ENCODE results near the gene IGFBPL1.
"Not testable (repeated sequence)": the region's sequence is repeated elsewhere in the genome, so short reads cannot be mapped to it uniquely, and the experiment has no call there.

The IGFBPL1 gene

GRCh38 chr9:38431116-38431515 is 6.9 kb upstream of the IGFBPL1 start:
- no peak for DNase-seq (ENCODE audit: low read depth)

GRCh38 chr9:38428062-38428461 is 3.8 kb upstream of the IGFBPL1 start:
- DNase-seq (ENCODE audit: low read depth) = no peak

GRCh38 chr9:38424918-38425317 is 664 bp upstream of the IGFBPL1 start:
- no peak for DNase-seq (ENCODE audit: low read depth)

- no peak for DNase-seq (ENCODE audit: low read depth)
Observed at GRCh38 chr9:38423273-38423972, 831 bp downstream of the IGFBPL1 start.

DNA sequence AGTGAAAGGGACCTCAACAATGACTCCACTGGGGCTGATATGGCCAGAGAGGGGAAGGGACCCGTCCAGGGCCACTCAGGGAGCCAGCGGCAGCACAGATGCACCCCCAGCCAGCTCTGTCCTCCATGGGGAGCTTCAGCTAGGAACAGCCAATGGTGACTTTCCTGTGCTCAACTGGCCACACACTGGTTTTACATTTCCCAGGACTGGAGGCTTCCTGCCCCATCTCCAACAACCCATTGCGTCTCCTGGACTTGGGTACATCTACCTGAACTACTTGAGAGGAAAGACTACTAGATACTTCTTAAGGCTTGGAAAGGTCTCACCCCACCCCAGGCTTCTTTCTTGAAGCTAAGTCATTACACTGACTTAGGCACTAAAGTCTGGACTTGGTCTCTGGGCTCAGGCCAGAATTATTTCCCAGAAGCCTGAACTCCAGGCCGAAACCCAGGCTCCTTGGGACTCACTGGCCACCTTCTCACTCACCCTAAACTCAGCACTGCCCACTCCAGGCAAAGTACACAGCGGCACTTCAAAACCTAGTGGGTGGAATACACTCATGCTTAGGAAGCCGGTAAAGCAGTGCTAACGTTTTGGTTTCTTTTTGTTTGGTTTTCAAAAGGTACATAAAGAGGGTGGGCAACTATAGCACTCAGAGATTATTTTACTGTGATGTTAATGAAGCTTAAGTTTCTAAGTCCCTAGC is 1.5 kb downstream of the IGFBPL1 start:
- no peak for DNase-seq (ENCODE audit: low read depth)

DNA sequence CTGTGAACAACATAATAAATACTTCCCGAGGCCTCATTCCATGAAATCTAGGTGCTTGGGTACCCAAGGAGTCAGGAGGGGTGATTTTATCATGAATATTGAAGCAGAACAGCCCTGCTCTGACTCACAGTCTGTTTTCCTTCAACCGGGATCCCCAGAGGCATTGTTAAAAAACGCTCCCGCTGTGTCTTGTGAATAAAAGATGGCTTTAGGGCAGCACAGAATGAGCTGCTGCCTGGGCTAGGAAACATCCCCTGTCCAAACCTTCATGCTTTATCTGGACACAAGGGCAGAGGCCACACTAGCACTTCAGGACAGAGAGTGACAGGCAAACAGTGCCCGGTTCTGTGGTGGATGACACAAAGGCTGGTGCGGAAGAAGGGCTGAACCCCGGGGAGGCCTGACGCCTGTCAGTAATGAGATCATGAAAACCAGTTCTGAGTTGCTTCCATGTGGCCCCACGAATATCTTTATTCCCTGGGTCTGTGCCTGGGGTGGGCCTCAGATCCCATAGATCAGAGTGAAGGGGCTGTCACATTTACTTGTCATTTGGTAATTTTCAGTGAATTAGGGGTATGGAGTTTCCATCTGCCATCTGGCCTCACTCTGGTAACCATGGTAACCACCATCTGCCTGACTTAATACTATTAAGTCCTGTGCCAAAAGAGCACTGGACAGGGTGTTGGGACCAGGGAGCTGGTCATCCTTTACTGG is 2.6 kb downstream of the IGFBPL1 start:
- no peak for DNase-seq (ENCODE audit: low read depth)

DNA sequence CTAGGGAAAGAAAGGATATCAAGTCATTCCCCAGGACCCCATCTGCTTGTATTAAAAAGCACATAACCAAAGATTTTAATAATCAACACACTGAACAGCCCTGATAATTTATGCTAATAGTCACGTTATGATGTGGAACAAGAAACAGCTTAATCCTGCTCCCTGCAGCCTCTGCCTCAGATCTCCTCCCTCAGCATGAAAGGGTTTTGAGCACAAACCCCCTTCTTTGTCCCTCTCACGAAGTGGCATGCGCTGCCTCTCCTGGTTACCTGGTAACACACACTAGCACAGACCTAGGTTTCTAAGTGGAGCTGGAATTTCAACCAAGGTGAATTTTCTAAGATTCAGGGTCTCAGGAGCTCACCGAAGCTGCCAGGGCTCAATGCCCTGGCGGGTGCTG is 5.1 kb downstream of the IGFBPL1 start:
- DNase-seq (ENCODE audit: low read depth) = no peak

DNA sequence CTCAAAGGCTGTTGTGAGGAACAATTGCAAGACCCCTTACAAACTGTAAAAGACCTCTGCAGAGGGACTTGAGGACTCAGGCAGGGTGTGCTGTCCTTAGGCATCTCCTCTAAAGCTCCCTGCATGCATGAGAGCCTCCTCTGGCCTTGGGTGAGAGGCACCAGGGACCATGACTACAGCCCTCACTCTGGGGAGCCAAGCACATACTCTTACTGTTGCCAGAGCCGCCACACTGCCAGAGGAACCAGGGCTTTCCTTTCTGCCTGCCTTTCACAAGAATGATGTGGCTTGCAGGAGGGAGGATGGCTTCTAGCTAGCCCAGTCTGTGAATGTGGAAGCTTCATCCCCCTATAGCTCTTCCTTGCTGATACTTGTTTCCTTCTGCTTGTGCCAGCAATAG is 5.9 kb downstream of the IGFBPL1 start:
- no peak for DNase-seq (ENCODE audit: low read depth)

DNA sequence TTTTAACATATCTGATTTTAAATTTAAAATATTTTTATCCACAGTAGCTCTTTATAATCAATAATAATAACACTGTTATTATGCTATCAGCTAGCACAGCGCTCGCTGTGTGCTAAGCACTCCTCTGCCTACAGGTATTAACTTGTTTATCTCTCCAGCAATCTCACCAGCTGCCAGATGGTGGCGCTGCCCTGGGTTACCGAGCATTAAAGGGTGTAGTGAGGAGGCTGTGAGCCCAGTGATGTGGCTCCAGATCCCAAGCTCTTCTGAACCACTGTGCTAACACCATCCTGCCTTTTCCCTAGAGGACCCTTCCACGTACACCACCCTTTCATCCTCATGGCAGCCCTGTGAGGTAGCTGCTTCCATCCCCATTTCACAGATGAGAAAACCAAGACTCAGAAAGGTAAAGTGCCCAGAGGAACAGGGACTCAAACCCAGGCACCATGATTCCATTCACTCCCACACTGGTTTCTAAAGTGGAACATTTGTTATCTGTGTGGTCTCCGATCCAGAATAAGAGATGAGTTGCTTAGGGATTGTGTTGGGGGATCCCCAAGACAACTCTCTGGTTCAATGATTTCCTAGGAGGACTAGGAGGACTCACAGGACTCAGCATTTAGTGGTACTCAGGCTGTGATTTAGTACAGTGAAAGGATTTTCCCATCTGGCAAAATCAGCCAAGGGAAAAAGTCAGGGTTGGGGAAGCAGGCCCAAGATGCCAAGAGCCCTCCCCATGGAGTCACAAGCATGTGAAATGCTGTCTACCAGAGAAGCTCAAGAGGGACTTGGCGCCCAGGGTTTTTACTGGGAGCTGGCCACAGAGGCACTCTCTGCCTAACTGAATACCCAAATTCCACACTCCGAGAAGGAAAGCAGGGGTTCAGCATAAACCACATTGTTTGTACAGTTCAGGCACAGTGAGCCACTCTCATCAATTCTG is 7.0 kb downstream of the IGFBPL1 start:
- no peak for DNase-seq (ENCODE audit: low read depth)

GRCh38 chr9:38416461-38416860 is 7.8 kb downstream of the IGFBPL1 start:
- no peak for DNase-seq (ENCODE audit: low read depth)

DNA sequence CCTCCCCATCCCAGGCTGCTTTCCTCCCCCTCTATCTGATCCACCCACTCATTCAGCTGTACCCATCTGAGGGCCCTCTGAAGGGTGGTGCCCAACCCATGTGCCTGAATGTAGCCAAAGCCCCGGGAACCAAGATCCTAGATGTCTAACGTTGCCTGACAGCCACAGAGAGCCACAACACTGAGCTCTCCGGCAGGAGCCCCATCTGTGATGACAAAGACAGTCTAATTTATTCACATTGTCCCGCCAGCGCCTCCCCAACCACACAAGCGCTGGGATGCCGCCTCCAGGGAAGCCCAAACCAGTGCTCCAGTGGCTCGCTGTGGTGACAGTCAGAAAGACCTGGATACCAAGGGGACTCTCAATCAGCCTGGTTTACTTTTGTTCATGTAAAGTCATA is 8.4 kb downstream of the IGFBPL1 start:
- no peak for DNase-seq (ENCODE audit: low read depth)

DNA sequence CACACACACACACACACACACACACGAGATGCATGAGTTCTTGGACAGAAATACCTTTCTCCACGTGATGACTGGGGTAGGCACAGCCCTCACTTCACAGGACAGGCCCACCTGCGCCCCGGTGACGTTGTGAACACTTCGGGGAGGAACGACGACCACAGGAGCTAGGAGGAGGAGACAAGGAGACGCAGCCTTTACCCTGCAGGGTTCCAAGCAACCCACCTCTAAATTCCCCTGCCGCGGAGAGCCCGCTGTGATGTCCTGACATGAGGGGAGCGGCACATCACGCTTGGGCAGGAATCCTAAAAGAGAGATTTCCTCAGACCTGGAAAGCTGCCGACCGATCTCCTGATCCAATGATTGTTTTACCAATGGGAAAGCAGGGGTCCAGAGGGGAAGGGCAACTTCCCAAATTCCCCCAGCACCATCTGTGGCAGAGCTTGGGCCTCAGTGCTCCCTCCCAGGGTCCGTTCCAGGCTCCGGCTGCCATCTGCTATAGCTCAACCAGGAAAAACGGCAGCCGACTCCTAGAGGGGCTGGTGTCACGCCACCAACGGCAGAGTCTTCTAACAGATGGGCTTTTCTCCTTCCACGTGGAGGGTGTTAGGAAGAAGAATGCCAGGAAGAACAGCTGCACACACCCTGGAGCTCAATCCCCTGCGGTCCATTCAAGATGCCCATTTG is 10.1 kb downstream of the IGFBPL1 start:
- no peak for DNase-seq (ENCODE audit: low read depth)

DNA sequence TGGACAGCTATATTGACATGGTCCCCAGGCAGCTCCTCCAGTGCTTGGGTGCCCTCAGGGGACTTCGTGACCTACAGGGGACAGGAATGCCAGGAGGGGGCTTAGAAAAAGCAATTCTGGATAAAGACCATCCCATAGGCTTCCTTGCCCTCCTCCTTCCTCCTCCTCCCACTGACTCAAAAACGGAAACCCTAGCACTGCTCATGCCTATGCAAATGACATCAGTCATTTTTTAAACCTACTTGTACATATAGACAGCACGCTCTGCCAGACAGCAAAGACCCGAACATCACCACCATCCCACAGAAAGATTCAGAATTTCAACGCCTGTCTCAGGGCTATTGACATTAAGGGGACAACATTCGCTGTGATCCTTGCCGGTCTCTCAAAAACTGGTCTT is 11.0 kb downstream of the IGFBPL1 start:
- no peak for DNase-seq (ENCODE audit: low read depth)

DNA sequence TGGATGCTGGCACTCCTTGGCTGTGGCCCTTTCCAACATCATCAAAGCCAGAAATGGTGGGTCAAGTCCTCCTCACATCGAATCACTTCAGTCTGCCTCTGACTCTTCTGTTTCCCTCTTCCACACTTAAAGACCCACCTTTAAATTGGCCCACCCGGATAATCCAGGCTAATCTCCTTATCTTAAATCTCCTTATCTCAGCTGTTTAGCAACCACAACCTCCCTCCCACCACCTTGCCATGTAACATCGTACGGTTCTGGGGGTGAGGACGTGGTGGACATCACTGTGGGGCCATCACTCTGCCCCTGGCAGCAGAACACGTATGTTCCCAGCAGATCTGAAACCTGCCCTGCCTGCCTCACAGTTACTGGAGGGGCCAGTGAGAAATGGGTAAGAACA is 11.5 kb downstream of the IGFBPL1 start:
- DNase-seq (ENCODE audit: low read depth) = no peak

- DNase-seq (ENCODE audit: low read depth) = no peak
Observed at GRCh38 chr9:38408719-38409118, 15.5 kb downstream of the IGFBPL1 start.

GRCh38 chr9:38406476-38407186 is 17.6 kb downstream of the IGFBPL1 start:
- DNase-seq (ENCODE audit: low read depth) = no peak

DNA sequence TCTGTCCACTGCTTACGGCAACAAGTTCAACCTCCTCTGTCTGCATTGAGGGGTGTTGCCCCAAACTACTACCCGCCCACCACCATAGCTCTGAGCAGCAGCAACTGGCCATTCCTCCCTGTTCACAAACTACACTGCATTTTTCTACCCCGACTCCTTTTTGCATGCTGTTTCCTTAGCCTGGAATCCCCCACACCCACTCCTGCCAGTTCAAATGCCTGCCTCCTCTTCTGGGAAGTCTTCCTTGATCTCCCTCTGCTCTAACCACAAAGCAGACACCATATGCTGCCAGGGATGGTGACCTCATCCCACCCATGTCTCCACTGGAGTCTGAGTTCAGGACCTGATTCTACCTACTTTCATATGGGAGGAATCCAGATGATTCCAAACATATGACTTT is 18.5 kb downstream of the IGFBPL1 start:
- DNase-seq (ENCODE audit: low read depth) = no peak

DNA sequence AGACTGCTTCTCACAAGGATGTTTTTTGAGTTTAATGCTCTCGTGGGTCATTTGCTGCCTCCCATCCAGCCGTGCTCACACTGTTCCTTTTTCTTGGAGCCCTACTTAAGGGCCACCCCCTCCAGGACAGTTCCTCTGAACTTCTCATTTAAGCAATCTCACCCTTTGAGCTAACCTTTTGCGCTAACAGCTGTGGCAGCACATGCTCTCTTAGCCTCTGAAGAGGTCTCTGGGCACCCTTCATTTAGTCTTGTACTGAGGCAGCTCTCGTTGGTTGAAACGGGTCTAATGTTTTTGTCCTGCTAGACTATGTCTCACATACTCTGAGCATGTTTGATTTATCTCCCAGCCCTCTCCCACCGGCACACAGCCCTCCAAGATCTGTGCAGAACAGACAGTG is 19.9 kb downstream of the IGFBPL1 start:
- no peak for DNase-seq (ENCODE audit: low read depth)

DNA sequence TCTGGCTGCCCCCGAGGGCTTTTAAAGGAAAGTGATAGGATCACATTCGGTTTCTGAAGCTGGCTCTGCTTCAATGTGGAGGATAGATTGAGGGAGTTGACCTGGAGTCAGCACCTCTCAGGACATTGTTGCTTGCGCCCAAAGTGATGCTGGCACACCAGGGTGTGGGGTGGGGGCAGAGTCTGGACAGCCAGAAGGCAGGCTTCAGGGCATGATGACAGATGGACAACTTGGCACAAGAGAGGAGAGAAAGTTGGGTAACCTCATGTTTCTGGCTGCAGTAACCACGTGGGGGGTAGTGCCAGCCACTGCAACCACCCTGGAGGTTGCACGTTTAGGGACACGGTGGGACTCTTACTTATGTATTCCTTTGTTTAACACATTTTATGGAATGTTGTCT is 22.3 kb downstream of the IGFBPL1 start:
- no peak for DNase-seq (ENCODE audit: low read depth)

DNA sequence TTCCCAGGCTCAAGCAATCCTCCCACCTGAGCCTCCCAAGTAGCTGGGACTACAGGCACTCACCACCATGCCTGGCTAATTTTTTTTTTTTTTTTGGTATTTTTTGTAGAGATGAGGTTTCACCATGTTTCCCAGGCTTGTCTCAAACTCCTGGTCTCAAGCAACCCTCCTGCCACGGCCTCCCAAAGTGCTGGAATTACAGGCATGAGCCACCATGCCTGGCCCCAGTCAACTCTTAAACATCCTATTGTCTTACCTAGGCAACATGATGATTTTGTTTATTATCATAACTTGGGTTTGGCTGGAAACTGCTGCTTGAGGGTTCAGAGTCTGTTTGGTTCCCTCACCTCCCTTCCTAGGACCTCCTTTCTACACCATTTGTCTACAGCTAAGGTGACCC is 25.1 kb downstream of the IGFBPL1 start:
- DNase-seq (ENCODE audit: low read depth) = not testable (repeated sequence)

GRCh38 chr9:38396371-38396671 is 27.9 kb downstream of the IGFBPL1 start:
- DNase-seq (ENCODE audit: low read depth) = no peak
